Measurements from ENCODE around the gene BAG3.

- TF ChIP-seq CTCF (conservative IDR thresholded peaks at IDR 0.05; ENCODE audit: low read length) (no peak), EZH2phosphoT487 (IDR thresholded peaks at IDR 0.05; ENCODE audit: borderline replicate concordance, low read depth, low read length) (no peak)
Observed at GRCh38 chr10:119703903-119704508, 52.8 kb downstream of the BAG3 start.
